B cell (primary cell): ENCODE data around the gene SLC7A10. TPM values are rescaled to one million over a fixed set of nuclear protein-coding genes. Genes with fewer than 3 reads are reported as not detected.

Experiments
- ATAC-seq: fragments of 200-7000 bp; cut with Tn5 transposase; one replicate; pipeline ENCODE4 v1.10.0; 2021; ENCODE audit warnings: low read depth, mild to moderate bottlenecking, moderate number of reproducible peaks, moderate library complexity
- CTCF ChIA-PET: fragments of 350-600 bp; sonication (Branson Sonifier 250); formaldehyde crosslinking; loops from one replicate; lab custom pipeline; 2021; ENCODE audit warnings: antibody characterized with exemption, inconsistent platforms; lab: Charles Lee
- POLR2A ChIA-PET: fragments of 350-600 bp; sonication (Branson Sonifier 250); formaldehyde crosslinking; loops from one replicate; lab custom pipeline; 2021; ENCODE audit warnings: antibody characterized with exemption; lab: Charles Lee
- DNase-seq: peaks from one replicate; pipeline ENCODE4 v3.0.0; 2013
- H2AFZ ChIP-seq: 2 replicates; pipeline ENCODE4 v1.6.1; 2012; ENCODE audit warnings: mild to moderate bottlenecking, low read depth, low read length; ENCODE audit not compliant: insufficient read depth, poor library complexity, severe bottlenecking
- H3K27ac ChIP-seq, 2 donors: 1 replicate in 1 of 2; 2 replicates in 1 of 2; pipeline ENCODE4 v1.5.1; 2012 to 2013; ENCODE audit warnings: low read length in 2 of 2, mild to moderate bottlenecking in 2 of 2, moderate library complexity in 1 of 2
- H3K27me3 ChIP-seq, 4 experiments: fragments of 200-600 bp in 1 of 4; sonication (generic) in 1 of 4; replicated peaks in 1 of 4; 1 replicate in 2 of 4; 2 replicates in 2 of 4; pipeline versions ENCODE4 v1.6.1 to v1.7.0; 2013 to 2016; ENCODE audit warnings: low read length in 3 of 4, mild to moderate bottlenecking in 2 of 4, mixed read lengths in 1 of 4, moderate library complexity in 1 of 4; ENCODE audit not compliant: insufficient read depth in 4 of 4, control insufficient read depth in 3 of 4; ENCODE audit errors: control extremely low read depth in 1 of 4
- H3K36me3 ChIP-seq, 2 experiments: replicated peaks in 1 of 2; 1 replicate in 1 of 2; 2 replicates in 1 of 2; pipeline versions ENCODE4 v1.6.1 to v1.7.1; 2013; ENCODE audit warnings: low read length in 1 of 2; ENCODE audit not compliant: insufficient read depth in 2 of 2, control insufficient read depth in 1 of 2; ENCODE audit errors: control extremely low read depth in 1 of 2, extremely low read depth in 1 of 2
- H3K4me1 ChIP-seq, 2 donors: fragments of 200-600 bp in 1 of 2; sonication (generic) in 1 of 2; 1 replicate in 1 of 2; 2 replicates in 1 of 2; pipeline versions ENCODE4 v1.5.1 to v1.6.1; 2013 to 2017; ENCODE audit warnings: low read length in 2 of 2; ENCODE audit not compliant: control insufficient read depth in 2 of 2, insufficient read depth in 2 of 2
- H3K4me2 ChIP-seq: replicated peaks from 2 replicates; pipeline ENCODE3; 2012; ENCODE audit warnings: mild to moderate bottlenecking, low read depth, low read length; ENCODE audit not compliant: poor library complexity, severe bottlenecking
- H3K4me3 ChIP-seq, 5 experiments: fragments of 200-600 bp in 1 of 5; sonication (generic) in 1 of 5; 1 replicate in 3 of 5; 2 replicates in 2 of 5; pipeline versions ENCODE4 v1.5.1 to v1.7.0; 2011 to 2016; ENCODE audit warnings: low read length in 4 of 5, mild to moderate bottlenecking in 4 of 5, low read depth in 2 of 5, control low read depth in 1 of 5, moderate library complexity in 1 of 5; ENCODE audit not compliant: insufficient read depth in 1 of 5; ENCODE audit errors: control extremely low read depth in 1 of 5, extremely low read depth in 1 of 5
- H3K79me2 ChIP-seq: fragments of 200-600 bp; sonication (generic); one replicate; pipeline ENCODE4 v1.6.0; 2016; ENCODE audit warnings: low read length; ENCODE audit not compliant: control insufficient read depth, insufficient read depth
- H3K9ac ChIP-seq: fragments of 200-600 bp; sonication (generic); 2 replicates; pipeline ENCODE4 v1.6.1; 2017; ENCODE audit warnings: mild to moderate bottlenecking, low read length, moderate library complexity
- H3K9me3 ChIP-seq, 3 donors: one replicate each; pipeline versions ENCODE4 v1.6.1 to v1.7.1; 2013; ENCODE audit warnings: low read length in 2 of 3; ENCODE audit not compliant: control insufficient read depth in 2 of 3, insufficient read depth in 1 of 3; ENCODE audit errors: control extremely low read depth in 1 of 3
- H4K20me1 ChIP-seq: 2 replicates; pipeline ENCODE4 v1.6.0; 2012; ENCODE audit warnings: mild to moderate bottlenecking, low read length; ENCODE audit not compliant: insufficient read depth, control insufficient read depth, poor library complexity, severe bottlenecking
- H3K27ac Mint-ChIP-seq: one replicate; pipeline ENCODE4 v1.8.0; 2021; ENCODE audit warnings: mixed read lengths
- H3K27me3 Mint-ChIP-seq: one replicate; pipeline ENCODE4 v1.8.0; 2021; ENCODE audit warnings: mixed read lengths
- H3K4me1 Mint-ChIP-seq: one replicate; pipeline ENCODE4 v1.8.0; 2021; ENCODE audit warnings: mixed read lengths
- H3K4me3 Mint-ChIP-seq: one replicate; pipeline ENCODE4 v1.8.0; 2021; ENCODE audit warnings: mixed read lengths
- H3K9me3 Mint-ChIP-seq: one replicate; pipeline ENCODE4 v1.8.0; 2022; ENCODE audit warnings: mixed read lengths; ENCODE audit not compliant: insufficient read depth
- EZH2 ChIP-seq: IDR thresholded peaks from 2 replicates; pipeline ENCODE4 v1.6.1; 2012; ENCODE audit warnings: borderline replicate concordance, low read depth, mild to moderate bottlenecking, moderate library complexity, low read length; ENCODE audit not compliant: insufficient read depth, poor library complexity, severe bottlenecking
- WGBS: methylation state at CpG from one replicate; pipeline ENCODE4 v1.1.5; 2013; ENCODE audit warnings: missing lambda C conversion rate; ENCODE audit not compliant: insufficient coverage; 5-methylcytosine and 5-hydroxymethylcytosine counted together
- intact Hi-C: fragments of 100-400 bp; cut with micrococcal nuclease; formaldehyde crosslinking; loops from one replicate; pipeline ENCODE4 v1.10.0; 2022
- polyA plus RNA-seq: library from polyadenylated mRNA; depleted of rRNA; stranded (reverse); fragments of >200 nt; gene quantifications from 2 replicates; pipeline ENCODE4 v1.2.3, GENCODE V29; 2012
- total RNA-seq, 2 donors: library from RNA; stranded (reverse); fragments of 120-200 nt in 1 of 2; gene quantifications; 1 replicate in 1 of 2; 2 replicates in 1 of 2; pipeline versions ENCODE4 v1.2.3 to v1.2.4, GENCODE V29; 2013 to 2022
- TF ChIP-seq, protein P1 (sequence below): fragments of 200-600 bp; IDR thresholded peaks from one replicate; pipeline ENCODE4 v1.8.0; 2022; ENCODE audit warnings: antibody characterized with exemption, mild to moderate bottlenecking

SLC7A10 gene
- total and polyA plus RNA-seq, 2 donors (not counting 1 experiment from before 2014, with no cell fraction given): not detected

DNA sequence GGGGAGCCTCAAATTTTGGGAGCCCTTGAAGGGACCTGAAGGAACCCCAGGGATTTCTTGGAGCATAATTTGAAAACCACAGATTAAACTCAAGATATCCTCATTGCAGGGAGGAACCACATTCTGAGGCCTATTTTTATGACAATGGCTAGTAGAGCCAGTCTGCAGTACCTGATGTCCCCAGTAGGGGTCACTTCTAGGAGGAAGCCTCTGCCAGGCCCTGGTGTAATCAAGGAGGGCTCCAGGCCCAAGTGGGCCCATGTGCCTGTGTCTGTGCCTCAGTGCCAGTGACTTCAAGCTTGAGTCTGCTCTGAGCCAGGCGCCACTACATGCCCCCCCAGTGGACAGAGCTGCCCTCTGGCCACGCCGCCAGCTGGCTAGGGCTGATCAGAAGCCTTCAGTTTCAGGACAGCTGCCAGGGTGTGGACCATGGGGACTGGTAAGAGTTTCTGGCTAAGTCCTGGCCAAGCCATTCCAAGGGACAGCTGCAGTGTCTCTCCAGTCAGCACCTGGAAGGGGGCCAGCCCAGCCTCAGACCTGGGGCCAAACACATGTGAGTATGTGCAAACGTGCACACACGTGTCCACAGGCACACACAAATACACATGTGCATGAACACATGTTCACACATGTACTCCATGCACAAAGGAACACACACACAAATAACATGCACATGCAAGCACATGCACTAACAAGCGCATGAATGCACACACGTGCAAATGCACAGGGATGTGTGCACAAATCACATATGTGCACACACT, 20.5 kb upstream of the SLC7A10 start:
- H3K27me3 ChIP-seq: peaks cover 0 to 3% (median 0%) of the 10 kb centered on the region in 4 experiments
- Mint-ChIP-seq H3K4me1 (no peaks in the 10 kb centered on the region), H3K4me3 (no peak overlapping the region), H3K27me3 (peaks cover 11% of the 10 kb centered on the region), H3K9me3 (no peaks in the 10 kb centered on the region), H3K27ac (no peak overlapping the region)
- WGBS: 83% methylated on average over 7 of the region's 7 CpGs
- POLR2A ChIA-PET: no interaction called here
- DNase-seq: no peak
- H4K20me1 ChIP-seq: no peaks in the 10 kb centered on the region
- ATAC-seq: no peak
- no peak overlapping the region for H3K27ac ChIP-seq
- H3K4me3 ChIP-seq: no peak overlapping the region
- H3K36me3 ChIP-seq: no peaks in the 10 kb centered on the region
- CTCF ChIA-PET: interaction anchor here (0.7 to 14.9 kb wide), 4 partner anchors 10 to 174 kb away, joined by 3 to 211 read pairs (median 6); no protein-coding TSS in a partner anchor
- H3K9me3 ChIP-seq: peaks cover 0 to 19% (median 8%) of the 10 kb centered on the region in 3 donors
- TF ChIP-seq, protein P1, sequence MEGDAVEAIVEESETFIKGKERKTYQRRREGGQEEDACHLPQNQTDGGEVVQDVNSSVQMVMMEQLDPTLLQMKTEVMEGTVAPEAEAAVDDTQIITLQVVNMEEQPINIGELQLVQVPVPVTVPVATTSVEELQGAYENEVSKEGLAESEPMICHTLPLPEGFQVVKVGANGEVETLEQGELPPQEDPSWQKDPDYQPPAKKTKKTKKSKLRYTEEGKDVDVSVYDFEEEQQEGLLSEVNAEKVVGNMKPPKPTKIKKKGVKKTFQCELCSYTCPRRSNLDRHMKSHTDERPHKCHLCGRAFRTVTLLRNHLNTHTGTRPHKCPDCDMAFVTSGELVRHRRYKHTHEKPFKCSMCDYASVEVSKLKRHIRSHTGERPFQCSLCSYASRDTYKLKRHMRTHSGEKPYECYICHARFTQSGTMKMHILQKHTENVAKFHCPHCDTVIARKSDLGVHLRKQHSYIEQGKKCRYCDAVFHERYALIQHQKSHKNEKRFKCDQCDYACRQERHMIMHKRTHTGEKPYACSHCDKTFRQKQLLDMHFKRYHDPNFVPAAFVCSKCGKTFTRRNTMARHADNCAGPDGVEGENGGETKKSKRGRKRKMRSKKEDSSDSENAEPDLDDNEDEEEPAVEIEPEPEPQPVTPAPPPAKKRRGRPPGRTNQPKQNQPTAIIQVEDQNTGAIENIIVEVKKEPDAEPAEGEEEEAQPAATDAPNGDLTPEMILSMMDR: peak; percentile 39
- TF ChIP-seq EZH2: no peak
- intact Hi-C loops: no loop called here
- H3K9ac ChIP-seq: no peak overlapping the region
- H3K4me2 ChIP-seq: no peak overlapping the region
- H3K79me2 ChIP-seq: no peaks in the 10 kb centered on the region
- H2AFZ ChIP-seq: no peak overlapping the region
- H3K4me1 ChIP-seq: no peaks in the 10 kb centered on the region

DNA sequence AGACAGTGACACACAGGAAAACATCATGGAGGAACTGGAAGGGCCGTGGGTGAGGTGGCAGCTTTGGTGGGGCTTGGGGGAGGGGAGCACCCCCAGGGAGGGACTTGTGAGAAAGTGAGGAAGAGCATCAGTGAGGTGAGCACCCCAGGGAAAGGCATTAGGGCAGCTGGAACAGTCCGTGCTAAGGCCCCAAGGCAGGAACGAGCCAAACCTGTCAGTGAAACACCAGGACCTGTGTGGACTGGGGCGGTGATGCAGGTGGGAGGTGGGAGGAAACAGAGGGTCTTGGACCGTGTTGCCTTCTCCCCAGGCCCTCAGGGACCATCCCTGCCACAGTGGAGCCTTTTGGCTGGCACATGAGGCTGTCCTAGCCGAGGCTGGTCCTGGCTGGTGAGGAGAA, 17.3 kb upstream of the SLC7A10 start:
- intact Hi-C loops: no loop called here
- H3K27me3 ChIP-seq: peaks cover 0 to 3% (median 0%) of the 10 kb centered on the region in 4 experiments
- H2AFZ ChIP-seq: no peak overlapping the region
- TF ChIP-seq, protein P1: no peak
- no peak for TF ChIP-seq EZH2
- H3K27ac ChIP-seq: no peak overlapping the region
- WGBS: 85% methylated on average over 5 of the region's 6 CpGs
- no peak overlapping the region for H3K4me3 Mint-ChIP-seq
- peaks cover 11% of the 10 kb centered on the region for H3K27me3 Mint-ChIP-seq
- H3K4me1 ChIP-seq: no peaks in the 10 kb centered on the region
- POLR2A ChIA-PET: no interaction called here
- no peaks in the 10 kb centered on the region for H4K20me1 ChIP-seq
- H3K79me2 ChIP-seq: no peaks in the 10 kb centered on the region
- H3K9ac ChIP-seq: no peak overlapping the region
- no peak for DNase-seq
- no peak for ATAC-seq
- H3K4me1 Mint-ChIP-seq: no peaks in the 10 kb centered on the region
- no peak overlapping the region for H3K4me2 ChIP-seq
- peaks cover 0 to 19% (median 8%) of the 10 kb centered on the region in 3 donors for H3K9me3 ChIP-seq
- H3K4me3 ChIP-seq: no peak overlapping the region
- H3K9me3 Mint-ChIP-seq: no peaks in the 10 kb centered on the region
- CTCF ChIA-PET: interaction anchor here (1.0 to 14.9 kb wide), 2 partner anchors 164 to 173 kb away, joined by 4 to 211 read pairs; no protein-coding TSS in a partner anchor
- no peak overlapping the region for H3K27ac Mint-ChIP-seq
- H3K36me3 ChIP-seq: no peaks in the 10 kb centered on the region
